Stimulated activated CD8-positive, alpha-beta memory T cell treated with anti-CD3 and anti-CD28 coated beads, Interleukin-4, amount 100 ng/mL, for 24 hours (primary cell): ENCODE measurements around the gene CREB5.

Experiments
- DNase-seq: peaks from one replicate; pipeline ENCODE4 v3.0.0-alpha.2; 2020; ENCODE audit warnings: low read depth

The CREB5 gene

DNA sequence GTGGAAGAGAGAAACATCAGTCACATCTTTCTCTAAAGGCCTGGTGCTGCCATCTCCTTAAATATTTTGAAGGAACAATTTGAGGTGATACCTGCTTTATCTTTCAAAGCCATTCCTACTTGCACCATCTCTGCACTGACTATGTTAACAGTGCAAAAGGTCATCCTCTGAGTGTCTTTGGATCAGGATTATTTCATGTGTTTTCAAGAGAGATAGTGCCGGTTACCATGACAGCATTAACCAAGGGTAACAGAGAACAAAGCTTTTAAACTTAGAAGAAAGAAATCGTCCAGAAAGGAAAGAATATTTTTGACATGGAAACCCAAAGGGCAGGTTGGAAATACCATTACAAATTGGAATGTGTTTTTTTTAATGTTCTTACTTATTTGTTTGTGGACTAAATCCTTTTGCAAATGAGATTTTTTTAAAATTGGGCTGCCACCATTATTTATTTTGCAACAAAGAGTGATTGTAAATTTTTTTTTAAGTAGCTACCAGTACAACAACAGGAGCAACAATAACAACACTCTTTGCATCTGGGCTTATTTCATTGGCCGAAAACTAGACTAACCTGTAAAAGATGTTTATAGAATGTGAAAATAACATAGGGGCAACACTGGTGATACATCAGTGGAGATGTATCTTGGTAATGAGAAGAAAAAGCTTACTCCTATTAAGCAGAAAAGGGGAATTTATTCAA, 234.2 kb downstream of the CREB5 start:
- no peak for DNase-seq

- DNase-seq: no peak
Observed at GRCh38 chr7:28647076-28647421, 234.7 kb downstream of the CREB5 start.

DNA sequence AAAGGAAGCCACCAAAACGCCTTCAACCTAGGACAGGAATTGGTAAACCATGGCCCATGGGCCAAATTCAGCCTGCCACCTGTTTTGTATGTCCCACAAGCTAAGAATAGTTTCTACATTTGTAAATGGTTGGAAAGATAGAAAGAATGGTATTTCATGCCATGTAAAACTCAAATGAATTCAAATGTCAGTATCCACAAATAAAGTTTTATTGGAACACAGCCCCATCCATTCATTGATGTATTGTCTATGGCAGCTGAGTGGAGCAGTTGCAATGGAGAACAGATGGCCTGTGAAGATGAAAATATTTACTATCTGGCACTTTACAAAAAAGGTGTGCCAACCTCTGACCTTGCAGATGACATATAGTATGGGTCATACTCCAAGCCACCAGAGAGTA, 236.9 kb downstream of the CREB5 start:
- DNase-seq: no peak

GRCh38 chr7:28649811-28650210, 237.5 kb downstream of the CREB5 start:
- no peak for DNase-seq

GRCh38 chr7:28654110-28654509, 241.8 kb downstream of the CREB5 start:
- no peak for DNase-seq

GRCh38 chr7:28656529-28656928, 244.2 kb downstream of the CREB5 start:
- DNase-seq: no peak

DNA sequence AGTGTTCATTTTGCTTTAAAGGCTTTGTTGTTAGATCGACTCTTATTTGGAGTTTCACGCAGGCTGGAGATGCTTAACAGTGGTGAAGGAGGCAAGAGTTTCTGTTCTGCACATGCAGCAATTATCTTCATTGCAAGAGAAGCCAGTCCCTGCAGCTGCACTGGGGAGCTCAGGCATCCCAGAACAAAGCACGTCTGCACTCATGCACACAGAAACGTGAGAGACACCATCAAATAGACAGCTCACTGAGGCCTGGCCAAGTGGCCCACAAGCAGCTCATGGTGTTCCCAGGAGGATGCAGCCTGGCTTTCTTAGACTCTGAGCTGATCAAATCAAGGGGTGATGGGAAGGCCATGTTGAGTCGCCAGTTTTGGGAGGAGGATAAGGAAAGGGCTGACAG, 246.1 kb downstream of the CREB5 start:
- no peak for DNase-seq

- DNase-seq: no peak
Observed at GRCh38 chr7:28660132-28660531, 247.8 kb downstream of the CREB5 start.

DNA sequence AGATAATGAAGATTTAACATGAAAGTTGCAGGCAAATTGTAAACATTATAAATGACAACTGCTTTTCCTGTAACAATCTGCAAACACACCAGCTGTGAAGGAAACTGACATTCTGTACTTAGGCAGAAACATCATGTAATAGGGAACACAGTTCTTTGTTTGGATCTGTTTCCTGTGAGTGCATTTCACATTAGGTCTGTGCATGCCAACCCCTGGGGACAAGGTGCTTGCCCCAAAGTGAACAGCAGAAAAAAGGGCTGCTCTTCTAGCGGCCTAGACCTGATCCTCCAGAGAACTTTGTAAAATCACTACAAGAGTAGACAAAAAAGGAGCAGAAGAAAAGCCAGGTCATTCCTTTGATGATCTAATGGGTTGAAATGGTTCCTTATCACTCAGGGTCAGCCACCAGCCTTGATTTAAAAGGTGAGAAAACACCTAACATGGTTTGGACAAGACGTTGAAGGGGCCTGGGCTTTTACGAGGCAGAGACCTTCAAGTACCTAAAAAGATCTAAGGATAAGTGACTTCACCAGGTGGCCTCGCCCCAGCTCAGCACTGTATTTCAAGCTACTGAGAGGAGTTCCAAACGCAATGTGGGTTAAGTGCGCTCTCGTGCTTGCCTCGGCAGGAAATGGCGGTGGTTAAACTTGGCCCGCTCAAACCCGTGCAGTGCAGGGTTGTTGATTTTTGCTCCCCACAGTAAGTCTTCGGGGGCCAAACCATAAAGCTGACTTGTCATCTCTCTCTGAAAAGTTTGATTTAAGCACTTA, 249.7 kb downstream of the CREB5 start:
- no peak for DNase-seq

DNA sequence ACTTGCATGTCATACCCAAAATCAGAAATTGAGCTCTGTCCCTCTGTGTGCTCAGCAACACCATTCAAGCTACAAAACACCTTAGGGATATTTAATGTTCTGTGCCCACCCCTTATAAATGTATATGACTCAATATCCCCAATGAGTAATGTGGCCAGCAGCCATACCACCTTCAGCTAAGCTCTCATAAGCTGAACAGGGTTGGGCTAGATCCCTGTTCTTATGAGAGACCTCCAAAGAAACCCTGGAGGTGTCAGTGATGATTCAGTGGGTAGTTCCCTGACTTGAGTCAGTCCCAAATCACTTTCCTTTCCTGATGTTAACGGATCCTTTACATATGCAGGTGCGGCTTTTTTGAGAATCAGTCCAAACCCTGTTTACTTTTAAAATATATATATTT, 253.8 kb downstream of the CREB5 start:
- DNase-seq: no peak

- no peak for DNase-seq
Observed at GRCh38 chr7:28668085-28668484, 255.8 kb downstream of the CREB5 start.

GRCh38 chr7:28669330-28669729, 257.0 kb downstream of the CREB5 start:
- DNase-seq: no peak

- DNase-seq: no peak
Observed at GRCh38 chr7:28671526-28671925, 259.2 kb downstream of the CREB5 start.

DNA sequence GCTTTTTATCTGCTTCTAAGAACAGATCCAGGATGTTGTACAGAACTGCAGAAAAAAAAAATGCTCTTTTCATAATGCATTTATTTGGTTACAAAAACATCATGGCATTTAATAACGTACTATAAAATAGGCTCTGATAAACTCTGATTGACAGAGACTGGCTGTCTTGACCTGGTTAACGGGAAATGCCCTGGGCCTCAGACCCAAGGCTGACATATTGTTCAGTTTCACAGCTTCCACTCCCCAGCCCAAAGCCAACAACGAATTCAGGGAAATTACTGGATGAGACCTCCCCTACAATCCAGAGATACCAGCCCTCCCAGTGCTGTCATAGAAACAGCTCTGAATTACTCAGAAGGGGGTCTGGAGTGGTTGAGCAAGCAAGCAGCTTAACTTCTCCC, 260.1 kb downstream of the CREB5 start:
- no peak for DNase-seq

- no peak for DNase-seq
Observed at GRCh38 chr7:28674359-28674782, 262.1 kb downstream of the CREB5 start.

- DNase-seq: no peak
Observed at GRCh38 chr7:28675429-28675828, 263.1 kb downstream of the CREB5 start.

DNA sequence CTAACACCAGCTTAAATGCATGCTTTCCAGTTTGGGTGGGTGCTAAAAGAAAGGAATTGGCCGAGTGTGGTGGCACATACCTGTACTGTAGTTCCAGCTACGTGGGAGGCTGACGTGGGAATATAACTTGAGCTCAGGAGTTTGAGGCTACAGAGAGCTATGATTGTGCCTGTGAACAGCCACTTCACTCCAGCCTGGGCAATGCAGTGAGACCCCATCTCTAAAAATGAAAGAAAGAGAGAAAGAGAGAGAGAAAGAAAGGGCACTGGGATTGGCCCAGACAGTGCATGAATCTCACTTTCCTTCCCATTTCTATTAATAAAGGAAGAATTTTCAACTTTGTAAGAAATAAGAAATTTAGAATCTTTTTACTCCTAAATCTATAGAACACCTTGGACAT, 265.4 kb downstream of the CREB5 start:
- DNase-seq: no peak

DNA sequence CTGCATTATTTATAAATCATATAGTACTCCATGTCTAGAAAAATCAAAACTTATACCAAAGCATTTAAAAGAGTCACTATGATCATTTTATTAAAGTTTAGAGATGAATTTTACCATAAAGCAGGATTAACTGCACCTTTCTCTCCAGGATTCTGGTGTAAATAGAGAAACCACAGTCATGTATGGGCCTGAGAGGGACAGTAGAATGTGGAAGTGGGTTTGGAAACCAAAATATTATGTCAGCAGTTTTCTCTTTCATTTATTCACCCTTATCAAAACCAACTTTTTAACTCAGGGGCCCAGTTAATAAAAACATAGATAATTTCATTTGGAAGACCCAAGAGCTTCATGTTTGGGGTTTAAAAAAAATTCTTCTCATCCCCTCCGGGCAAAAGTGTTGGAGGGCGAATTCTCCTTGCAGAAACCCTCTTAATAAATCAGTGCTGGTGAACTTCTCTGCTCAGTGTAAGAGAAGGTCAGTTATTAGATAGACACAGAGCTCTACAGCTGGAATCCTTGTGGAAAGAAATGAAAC, 266.2 kb downstream of the CREB5 start:
- no peak for DNase-seq

GRCh38 chr7:28681693-28682310, 269.5 kb downstream of the CREB5 start:
- DNase-seq: no peak

DNA sequence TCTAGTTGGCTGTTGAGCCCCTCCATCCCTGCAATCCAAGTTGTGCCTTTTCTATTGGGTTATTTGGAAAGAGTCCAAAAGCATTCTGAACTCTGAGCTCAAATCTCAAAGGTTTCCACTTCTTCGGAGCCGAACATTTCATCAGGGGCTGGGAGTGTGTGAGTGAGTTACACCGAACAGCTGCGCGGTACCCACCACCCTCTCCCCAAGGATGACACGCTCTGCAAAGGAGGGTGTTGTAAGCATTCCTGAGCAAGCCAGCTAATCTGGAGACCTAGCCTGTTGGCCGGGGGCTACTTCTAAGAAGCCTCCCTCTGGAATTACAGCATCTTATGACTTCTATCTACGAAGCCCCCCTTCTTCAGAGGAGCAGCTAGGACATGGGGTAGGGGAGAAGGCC, 270.5 kb downstream of the CREB5 start:
- no peak for DNase-seq

DNA sequence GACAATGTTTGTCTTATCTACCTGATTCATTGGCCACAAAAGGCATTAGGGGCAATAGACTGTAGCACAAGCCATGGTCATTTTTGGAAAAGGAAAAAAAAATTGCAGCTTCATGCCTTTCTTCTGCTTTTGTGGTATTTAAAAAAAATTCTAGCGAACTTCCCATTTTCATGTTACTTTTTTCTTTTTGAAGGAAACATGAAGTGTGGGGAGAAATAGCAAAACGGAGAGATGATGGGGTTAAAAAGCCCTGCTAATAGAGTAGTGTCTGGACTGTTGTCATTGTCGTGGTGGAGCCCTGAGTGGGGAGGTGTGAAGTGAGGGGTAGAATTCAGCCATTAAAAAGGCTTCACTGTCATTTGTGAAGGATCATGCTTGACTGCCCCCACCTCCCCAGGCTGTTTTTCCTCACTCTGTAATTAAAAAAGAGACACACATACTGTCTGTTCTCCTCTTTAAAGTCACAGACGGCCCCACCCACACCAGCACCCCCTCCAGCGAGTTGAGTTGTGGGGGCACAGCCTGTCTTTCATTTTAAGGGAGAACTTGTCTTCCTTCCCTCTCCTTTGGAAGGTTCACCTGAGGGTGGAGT, 272.4 kb downstream of the CREB5 start:
- no peak for DNase-seq

DNA sequence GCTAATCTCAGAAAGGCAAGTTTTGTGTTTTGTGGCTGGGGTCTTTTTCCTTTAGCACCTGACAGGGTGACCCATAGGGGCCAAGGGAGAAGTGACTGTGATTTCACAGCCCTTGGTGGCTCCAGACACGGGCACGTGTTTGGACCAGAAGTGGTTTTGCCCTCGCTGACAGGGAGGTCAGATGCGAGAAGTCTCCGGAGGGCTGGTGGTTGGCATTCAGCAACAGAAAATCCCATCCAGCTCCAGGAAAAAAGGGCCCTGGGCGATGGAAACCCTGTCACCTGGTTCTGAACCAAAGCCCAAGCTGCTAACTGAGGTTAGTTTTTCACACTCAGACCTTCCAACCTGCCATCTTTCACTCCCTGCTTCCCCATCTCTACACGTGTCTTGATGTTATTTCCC, 272.9 kb downstream of the CREB5 start:
- DNase-seq: no peak
